HG03139 (cell line): ENCODE data around the gene PDCD1LG2.
"Not testable (repeated sequence)": the region's sequence is repeated elsewhere in the genome, so short reads cannot be mapped to it uniquely, and the experiment has no call there.

Experiments
- ATAC-seq: cut with Tn5 transposase; IDR thresholded peaks from one replicate; pipeline ENCODE4 v1.9.1; 2021; ENCODE audit not compliant: unreplicated experiment

The PDCD1LG2 gene

DNA sequence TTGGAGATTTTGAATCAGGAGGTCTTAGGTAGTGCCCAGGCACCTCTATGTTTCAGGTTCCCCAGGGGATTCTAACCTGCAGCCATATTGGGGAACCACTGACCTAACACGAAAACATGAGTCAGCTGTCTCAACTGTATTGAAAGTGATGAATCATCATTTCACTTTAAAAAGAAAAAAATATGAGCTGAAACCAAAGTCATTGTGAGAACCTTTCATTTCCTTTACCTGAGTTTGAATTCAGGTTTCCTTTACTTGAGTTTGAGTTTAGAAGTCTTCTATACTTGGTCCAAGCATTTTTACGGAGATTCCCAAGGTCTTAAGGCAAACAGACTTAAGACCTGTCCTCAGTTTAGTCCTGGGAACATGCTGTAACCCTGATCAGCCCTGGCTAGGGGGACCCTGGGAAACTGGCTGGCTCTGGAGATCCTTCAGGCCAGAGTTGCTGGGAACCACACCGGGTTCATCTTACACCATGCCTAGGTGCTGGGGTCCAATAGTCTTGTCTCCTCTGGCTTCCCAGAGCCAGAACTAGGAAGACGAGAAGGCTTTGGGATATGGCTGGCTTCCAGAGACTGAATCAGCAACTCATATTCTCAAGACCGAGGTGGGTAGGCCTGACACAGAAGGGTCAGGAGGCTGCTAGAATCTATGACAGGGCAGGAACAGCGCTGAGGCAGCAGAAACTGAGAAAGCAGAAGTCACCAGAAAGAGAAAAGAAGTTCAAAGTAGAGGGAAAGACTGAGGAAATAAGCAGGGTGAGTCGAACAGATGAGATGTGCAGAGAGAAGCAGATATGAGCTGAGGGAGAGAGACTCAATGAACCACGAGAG, 16.4 kb upstream of the PDCD1LG2 start:
- ATAC-seq: peak; percentile 72

- ATAC-seq: not testable (repeated sequence)
Measured at GRCh38 chr9:5494765-5495164, 15.6 kb upstream of the PDCD1LG2 start.

DNA sequence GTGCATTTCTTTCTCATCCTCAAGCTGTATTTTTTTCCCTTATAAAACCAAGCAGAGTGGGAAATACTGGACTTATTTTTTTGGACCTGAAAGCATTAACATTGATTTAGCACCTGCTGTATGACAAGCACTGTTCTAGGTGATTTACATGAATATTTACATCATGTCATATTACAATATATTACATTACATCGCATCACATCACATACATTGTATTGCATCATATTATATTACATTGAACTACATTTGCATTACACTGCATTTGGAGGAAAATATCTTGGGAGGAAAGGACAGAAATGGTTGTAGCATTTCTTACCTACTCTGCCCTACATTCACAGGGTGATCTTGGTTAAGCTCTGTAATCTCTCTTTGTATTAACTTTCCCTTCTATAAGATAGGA, 11.2 kb upstream of the PDCD1LG2 start:
- ATAC-seq: no peak

DNA sequence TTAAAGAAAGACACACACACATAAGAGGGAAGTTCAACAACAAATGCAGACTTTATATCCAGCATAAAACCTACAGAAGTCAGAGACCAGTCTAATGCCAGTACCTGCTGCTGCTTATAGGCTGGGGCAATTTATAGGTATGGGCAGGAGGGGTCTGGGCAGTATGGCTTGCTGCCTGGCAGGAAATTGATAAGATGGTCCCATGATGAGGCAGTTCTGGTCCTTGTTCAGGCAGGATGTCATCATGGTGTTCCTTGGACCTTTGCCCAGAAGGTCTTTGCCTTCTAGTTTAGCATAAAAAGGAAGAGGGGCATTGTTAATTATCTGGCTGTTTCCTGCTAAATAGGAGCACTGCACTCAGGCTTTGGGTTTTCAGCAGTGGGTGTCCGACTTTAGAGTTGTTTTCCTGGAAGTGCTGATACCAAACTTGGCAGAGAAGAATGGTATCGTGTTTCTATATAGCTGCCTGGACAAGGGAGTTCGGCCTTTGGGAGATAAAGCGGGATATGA, 10.4 kb upstream of the PDCD1LG2 start:
- ATAC-seq: no peak

DNA sequence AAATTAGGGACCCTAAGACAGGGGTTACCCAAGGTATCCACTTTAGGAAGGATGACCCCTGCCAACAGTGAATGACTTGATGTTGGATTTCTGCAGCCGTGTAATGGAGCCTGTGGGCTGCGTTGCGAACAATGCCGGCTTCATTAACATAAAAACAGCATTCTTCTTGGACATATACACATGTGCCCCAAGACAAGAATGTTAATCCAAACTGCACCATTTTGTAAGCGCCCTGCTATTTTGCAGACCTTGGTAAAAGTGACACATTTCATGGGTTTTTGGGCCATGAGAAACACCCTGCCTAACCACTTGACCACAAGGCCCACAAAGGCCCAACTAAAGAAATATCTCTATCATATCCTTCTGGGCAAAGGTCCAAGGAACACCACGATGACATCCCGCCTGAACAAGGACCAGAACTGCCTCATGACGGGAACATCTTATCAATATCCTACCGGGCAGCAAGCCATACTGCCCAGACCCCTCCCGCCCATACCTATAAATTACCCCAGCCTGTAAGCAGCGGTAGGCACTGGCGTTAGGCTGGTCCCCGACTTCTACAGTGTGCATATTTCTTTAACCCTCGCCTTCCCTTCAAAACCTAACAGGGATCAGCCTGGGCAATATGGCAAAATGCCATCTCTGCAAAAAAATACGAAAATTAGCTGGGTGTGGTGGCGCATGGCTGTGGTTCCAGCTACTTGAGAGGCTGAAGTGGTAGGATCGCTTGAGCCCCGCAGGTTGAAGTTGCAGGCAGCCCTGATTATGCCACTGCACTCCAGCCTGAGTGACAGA, 9.7 kb upstream of the PDCD1LG2 start:
- no peak for ATAC-seq

DNA sequence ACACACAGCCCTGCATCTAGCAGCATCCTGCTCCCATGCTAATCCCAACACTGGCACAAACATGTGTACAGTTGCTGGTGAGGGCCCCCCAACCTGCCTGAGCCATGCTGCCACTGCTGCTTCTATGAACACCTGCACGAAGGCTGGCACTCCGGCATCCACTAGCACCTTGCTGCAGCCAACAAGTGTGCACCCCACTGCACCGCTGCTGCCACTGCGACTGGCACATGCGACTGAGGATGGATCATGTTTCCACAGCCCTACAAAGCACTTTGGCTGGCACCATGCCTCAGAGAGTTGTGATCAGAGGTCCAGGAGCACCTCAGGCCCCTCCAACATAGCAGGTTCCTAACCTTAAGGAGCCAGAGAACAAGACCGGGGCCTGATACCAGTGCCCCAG, 7.8 kb upstream of the PDCD1LG2 start:
- no peak for ATAC-seq

- ATAC-seq: no peak
Measured at GRCh38 chr9:5509573-5509972, 758 bp upstream of the PDCD1LG2 start.

DNA sequence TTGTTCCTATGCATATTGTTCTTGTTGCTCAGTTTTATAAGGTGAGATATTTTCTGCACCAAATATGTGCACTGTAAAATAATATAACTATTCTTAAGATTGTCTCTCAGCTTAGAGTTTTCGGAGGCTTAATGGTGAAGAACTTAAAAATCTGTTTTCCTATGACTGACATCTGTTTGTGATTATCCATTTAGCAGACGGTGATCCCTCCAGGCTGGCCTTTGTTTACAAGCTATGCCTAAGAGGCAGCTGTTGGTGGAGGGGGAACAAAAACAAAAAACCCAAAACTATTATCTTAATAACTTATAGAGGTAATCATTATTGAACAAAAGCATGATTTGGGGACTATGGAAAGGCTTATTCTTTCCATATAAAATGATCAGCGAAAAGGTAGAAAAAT, 658 bp downstream of the PDCD1LG2 start:
- no peak for ATAC-seq

DNA sequence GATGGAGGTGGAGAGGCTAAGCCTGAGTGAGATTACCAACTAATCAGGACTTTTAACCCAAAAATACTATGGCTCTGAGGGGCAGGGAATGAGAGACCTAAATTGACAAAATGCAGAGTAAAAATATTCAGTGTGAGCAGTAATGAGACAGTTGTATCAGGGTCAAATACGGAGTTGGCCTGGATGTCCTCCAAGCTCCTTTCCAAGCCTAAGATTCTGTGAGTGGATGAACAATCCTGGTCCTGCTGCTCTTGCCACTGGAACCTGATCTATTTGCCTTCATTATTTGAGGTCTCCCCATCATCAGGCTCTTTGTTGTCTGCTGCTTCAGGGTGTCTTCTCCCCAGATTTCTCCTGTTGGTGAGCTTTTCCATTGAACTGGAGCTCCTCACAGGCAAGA, 1.1 kb downstream of the PDCD1LG2 start:
- ATAC-seq: no peak

DNA sequence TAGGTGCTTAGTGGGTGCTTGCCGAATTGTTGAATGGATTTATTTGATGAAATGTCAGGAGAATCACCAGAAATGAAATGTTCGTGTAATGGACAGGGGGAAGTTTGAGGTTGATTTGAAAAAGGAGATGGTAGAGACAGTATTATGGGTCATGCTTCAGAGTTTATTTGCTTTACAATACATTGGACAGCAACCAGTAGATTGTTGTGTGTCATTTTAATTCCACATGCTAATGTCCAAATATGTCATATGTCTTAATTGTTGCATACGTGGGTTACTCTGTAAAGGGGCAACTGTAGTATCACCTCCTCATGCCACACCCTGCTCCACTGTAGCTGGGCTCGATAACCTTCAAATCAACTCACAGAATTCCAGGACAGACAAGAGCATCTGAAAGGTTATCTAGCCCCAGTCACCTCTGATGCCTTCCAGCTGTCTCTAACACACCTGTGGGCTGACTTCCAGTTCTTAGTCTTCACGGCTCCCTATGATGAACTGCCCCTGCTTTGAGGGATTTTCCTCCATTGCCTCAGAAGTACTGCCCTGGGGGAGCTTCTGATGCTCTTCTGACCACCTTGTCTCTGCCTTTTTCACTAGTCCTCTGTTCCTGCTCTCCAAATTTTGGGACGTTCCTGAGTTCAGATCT, 1.7 kb downstream of the PDCD1LG2 start:
- ATAC-seq: no peak

- no peak for ATAC-seq
Measured at GRCh38 chr9:5512658-5513452, 2.5 kb downstream of the PDCD1LG2 start.

DNA sequence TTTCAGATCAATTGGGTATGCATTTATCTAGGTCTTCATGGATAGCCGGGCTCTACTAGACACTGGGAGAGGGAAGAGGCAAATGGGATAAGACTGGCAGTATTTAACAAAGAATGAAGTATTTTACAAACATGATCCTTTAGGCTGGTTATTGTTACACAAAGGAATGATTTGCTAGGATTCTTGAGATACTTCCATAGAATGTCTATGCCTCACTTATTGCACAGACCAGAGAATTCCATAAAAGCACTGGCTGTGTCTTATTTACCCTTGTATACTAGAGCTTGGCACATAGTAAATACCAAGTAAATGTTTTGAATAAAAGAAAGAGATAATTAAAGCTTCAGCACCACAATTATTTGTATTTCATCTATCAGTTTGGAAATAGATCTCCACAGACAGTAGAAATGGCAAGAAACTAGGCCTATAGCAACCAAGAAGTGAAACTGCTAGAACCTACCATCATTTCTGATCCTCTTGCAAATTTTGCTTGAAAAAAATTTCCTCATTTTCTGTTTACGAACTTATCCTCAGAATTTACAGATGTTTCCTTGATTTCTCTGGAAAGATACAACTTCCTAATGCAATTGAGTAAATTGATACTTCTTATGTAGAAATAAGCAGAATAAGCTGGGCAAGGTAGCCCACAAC, 3.8 kb downstream of the PDCD1LG2 start:
- ATAC-seq: no peak

DNA sequence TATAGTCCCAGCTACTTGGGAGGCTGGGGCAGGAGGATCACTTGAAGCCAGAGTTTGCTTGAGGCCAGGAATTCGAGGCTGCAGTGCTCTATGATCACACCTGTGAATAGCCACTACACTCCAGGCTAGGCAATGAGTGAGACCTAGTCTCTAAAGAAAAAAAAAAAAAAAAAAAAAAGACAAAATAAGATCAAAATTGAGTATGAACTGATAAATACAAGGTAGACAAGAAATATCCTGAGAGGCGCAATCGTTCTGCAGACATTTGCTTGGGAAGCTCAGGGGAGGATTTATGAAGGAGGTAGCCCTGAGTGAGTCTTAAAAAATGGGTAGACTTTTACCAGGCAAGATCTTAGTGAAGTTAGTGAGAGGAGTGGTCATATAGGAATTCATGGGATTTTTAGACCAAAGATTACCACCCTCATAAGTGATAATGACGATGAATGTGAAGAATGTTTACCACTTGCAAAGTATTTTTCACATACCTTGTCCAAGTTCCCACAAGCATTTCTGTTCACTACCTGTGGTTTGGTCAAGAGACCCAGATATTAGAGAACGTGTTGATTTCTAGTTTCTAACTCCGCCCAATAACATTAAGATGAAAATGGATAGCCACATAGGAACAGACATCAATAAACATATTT, 4.4 kb downstream of the PDCD1LG2 start:
- ATAC-seq: no peak

DNA sequence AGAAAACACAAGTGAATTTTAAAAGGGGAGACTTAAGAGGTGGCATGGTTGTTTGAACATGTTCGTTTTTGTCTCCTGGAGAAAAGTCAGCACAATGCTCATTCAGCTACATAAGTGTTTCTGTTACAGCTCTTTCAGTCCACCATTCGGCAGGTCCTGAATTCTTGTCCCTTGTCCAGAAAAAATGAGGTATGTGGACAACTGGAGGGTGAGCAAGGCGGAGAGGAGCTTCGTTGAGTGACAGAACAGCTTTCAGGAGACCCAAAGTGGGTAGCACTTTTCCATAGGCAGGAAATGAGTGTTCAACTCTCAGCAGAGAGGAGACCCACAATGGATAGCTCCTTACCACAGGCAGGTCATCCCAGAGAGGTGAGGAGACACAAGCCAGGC, 4.9 kb downstream of the PDCD1LG2 start:
- ATAC-seq: no peak

- no peak for ATAC-seq
Measured at GRCh38 chr9:5516453-5517220, 6.3 kb downstream of the PDCD1LG2 start.

DNA sequence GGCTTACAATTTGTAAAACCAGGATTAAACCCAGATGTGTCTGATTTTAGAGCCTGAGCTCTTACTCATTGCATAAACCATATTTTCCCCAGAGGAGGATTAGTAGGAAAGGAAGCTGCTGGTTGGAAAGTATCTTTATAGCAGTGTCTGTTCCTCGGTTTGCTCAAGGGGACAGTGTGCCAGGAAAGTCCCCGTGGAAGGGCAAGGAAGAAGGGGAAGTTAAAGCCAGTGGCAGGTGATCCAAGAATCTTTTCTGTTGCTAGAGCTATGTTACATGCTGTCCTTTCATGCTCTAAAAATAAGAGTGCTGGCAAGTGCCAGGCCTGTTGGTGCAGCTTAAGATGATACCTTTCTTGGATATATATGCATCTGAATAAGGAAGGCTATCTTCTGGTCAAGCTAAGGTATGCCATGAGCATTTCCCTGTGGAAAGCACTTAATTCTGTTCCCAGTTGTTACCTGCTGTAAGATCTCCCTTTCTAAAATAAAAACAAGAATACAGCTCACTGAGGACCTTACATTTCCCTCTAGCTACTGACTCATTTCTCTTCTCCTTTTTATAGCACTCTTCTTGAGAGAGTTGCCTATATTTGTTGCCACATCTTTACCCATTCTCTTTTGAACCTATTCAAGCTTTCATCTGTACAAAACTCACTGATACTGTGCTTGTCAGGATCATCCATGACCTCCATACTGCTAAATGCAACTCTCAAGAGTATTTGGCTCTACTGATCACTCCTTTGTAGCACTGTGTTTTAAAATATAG, 8.0 kb downstream of the PDCD1LG2 start:
- no peak for ATAC-seq

DNA sequence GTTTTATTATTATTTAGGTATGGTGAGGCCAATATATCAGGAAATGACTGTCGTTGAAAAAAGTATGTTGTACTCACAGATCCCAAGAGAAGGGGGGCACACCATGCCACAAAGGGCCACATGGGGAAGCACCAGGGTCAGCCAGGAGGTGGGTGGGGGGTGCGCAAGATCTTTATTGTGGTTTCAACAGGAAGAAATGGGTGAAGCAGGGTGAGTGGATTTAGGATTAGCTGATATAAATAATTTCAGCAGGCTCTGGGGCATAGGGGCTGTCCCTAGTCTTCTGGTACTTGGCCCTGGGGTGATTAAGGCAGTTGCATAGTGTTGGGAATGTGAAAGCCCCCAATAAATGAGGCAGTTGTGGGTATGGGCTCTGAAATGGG, 8.6 kb downstream of the PDCD1LG2 start:
- ATAC-seq: no peak

DNA sequence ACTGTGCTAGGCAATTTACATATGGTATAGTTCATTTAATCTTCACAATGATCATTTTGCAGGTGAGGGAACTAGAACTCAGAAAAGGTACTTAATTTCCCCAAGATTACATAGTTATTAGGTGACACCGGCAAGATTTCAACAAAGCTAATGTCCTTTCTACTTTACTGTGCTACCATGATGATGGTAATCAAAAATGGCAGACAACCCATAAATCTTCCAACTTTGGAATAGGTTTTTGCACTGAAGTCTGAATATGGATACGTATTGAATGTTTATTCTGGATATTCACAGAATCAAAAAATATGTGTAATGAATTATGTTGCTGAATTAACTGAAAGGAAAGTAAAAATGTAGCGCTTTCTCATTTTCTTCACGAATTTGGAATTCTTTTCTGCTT, 13.8 kb downstream of the PDCD1LG2 start:
- ATAC-seq: no peak
